A549 (cell line): ENCODE results near the gene STARD13.

Experiments
- CHD4 ChIP-seq: fragments of 200-600 bp; sonication (generic); IDR thresholded peaks from 2 replicates; pipeline ENCODE4 v1.6.1; 2016; ENCODE audit warnings: antibody characterized with exemption, mild to moderate bottlenecking, borderline replicate concordance
- ELK1 ChIP-seq: fragments of 150-350 bp; IDR thresholded peaks from 2 replicates; pipeline ENCODE4 v1.6.1; 2014; ENCODE audit warnings: low read depth, mild to moderate bottlenecking, low read length
- HOXA7 ChIP-seq: fragments of 250-450 bp; sonication (Bioruptor Pico); IDR thresholded peaks from 2 replicates; pipeline ENCODE4 v1.5.0; 2020; ENCODE audit warnings: mild to moderate bottlenecking, moderate library complexity
- POLR2A ChIP-seq: IDR thresholded peaks from 2 replicates; pipeline ENCODE4 v1.6.1; 2012; ENCODE audit warnings: mild to moderate bottlenecking, low read length
- REST ChIP-seq: fragments of 200-600 bp; sonication (generic); IDR thresholded peaks from 2 replicates; pipeline ENCODE4 v1.6.1; 2016; ENCODE audit warnings: antibody characterized with exemption, mild to moderate bottlenecking, moderate library complexity
- SREBF2 ChIP-seq: fragments of 450-650 bp; IDR thresholded peaks from 2 replicates; pipeline ENCODE4 v1.6.1; 2014; ENCODE audit warnings: mild to moderate bottlenecking, moderate library complexity
- TF ChIP-seq, protein P1 (sequence below): fragments of >200 bp; sonication (Bioruptor Twin); formaldehyde crosslinking; IDR thresholded peaks from 3 replicates; pipeline ENCODE4 v1.5.1; 2016
- TF ChIP-seq, protein P2 (sequence below): fragments of 450-650 bp; IDR thresholded peaks from 2 replicates; pipeline ENCODE4 v1.6.1; 2014; ENCODE audit warnings: antibody characterized with exemption

GRCh38 chr13:33283195-33283911 is 2.2 kb downstream of the STARD13 start:
- TF ChIP-seq HOXA7 (CRISPR knock-in tag), result no peak
- TF ChIP-seq, protein P1, sequence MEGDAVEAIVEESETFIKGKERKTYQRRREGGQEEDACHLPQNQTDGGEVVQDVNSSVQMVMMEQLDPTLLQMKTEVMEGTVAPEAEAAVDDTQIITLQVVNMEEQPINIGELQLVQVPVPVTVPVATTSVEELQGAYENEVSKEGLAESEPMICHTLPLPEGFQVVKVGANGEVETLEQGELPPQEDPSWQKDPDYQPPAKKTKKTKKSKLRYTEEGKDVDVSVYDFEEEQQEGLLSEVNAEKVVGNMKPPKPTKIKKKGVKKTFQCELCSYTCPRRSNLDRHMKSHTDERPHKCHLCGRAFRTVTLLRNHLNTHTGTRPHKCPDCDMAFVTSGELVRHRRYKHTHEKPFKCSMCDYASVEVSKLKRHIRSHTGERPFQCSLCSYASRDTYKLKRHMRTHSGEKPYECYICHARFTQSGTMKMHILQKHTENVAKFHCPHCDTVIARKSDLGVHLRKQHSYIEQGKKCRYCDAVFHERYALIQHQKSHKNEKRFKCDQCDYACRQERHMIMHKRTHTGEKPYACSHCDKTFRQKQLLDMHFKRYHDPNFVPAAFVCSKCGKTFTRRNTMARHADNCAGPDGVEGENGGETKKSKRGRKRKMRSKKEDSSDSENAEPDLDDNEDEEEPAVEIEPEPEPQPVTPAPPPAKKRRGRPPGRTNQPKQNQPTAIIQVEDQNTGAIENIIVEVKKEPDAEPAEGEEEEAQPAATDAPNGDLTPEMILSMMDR, result no peak
- no peak for TF ChIP-seq POLR2A
- TF ChIP-seq REST, result no peak
- TF ChIP-seq SREBF2, result no peak
- TF ChIP-seq CHD4, result 0 out of 2 replicates have a peak, but pooled peaks have one; percentile 54
- TF ChIP-seq, protein P2, sequence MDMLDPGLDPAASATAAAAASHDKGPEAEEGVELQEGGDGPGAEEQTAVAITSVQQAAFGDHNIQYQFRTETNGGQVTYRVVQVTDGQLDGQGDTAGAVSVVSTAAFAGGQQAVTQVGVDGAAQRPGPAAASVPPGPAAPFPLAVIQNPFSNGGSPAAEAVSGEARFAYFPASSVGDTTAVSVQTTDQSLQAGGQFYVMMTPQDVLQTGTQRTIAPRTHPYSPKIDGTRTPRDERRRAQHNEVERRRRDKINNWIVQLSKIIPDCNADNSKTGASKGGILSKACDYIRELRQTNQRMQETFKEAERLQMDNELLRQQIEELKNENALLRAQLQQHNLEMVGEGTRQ, result no peak
- no peak for TF ChIP-seq ELK1
